HL-60/S4 (cell line): Measurements from ENCODE around the gene ARID2.

Experiments
- in situ Hi-C: fragments of 300-500 bp; cut with MboI; formaldehyde crosslinking; loops from 2 replicates; pipeline ENCODE4 v1.14.3; 2022; ENCODE audit warnings: low sequenced_read_pairs

ARID2 gene

DNA sequence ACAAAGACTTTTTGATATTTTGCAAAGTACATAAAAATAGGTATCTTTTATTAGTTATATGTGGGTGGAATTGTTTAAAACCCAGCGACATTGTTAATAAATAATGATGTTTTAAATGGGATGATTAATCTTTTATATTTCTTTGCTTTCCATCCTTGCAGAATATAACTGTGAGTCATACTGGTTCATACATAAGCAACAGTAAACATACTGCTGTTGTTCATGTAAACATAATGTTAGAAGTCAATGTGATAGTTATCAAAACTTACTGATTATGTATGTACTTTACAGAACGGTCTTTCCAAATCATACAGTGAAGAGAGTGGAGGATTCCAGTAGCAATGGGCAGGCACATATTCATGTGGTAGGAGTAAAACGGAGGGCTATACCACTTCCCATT is 119.8 kb downstream of the ARID2 start:
- in situ Hi-C loops = no loop called here

DNA sequence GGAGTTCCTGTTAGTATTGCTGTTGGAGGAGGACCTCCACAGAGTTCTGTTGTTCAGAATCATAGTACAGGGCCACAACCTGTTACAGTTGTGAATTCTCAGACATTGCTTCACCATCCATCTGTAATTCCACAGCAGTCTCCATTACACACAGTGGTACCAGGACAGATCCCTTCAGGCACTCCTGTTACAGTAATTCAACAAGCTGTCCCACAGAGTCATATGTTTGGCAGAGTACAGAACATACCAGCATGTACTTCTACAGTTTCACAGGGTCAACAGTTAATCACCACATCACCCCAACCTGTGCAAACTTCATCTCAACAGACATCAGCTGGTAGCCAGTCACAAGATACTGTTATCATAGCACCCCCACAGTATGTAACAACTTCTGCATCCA is 120.8 kb downstream of the ARID2 start:
- in situ Hi-C loops = no loop called here

DNA sequence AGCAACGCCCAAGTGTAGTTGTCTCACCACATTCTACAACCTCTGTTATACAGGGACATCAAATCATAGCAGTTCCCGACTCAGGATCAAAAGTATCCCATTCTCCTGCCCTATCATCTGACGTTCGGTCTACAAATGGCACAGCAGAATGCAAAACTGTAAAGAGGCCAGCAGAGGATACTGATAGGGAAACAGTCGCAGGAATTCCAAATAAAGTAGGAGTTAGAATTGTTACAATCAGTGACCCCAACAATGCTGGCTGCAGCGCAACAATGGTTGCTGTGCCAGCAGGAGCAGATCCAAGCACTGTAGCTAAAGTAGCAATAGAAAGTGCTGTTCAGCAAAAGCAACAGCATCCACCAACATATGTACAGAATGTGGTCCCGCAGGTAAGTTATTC is 123.0 kb downstream of the ARID2 start:
- in situ Hi-C loops = no loop called here

DNA sequence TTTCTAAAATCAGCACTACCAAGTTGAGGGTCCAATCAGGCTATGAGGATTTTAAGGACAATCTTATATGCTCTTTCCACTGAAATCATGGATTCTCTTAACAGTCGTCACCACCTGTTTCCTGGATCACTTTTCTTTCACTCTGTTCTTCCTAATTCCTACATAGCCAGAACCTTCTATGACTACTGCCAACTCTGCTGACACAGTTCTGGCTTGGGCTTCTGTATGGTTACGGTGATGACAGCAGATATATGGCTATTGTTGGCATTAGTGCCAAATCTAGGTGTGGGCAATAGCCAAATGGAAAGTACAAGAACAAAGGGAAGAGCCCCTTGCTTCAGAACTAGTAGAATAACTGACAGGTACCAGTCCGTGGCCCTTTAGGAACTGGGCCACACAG is 124.0 kb downstream of the ARID2 start:
- in situ Hi-C loops = no loop called here

DNA sequence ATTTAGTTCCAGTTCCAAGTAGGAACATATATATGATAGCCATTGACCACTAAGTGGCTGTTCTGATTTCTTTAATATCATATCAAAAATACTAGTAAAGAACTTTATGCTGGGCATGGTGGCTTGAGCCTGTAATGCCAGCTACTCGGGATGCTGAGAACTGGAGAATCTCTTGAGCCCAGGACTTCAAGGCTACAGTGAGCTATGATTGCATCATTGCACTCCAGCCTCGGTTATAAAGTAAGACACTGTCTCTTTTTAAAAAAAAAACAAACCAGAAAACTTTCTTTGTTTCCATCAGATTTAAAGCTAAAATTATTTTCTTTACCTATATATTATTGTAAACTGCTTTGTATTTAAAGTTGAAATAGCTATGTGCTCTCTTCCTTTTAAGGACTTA is 133.8 kb downstream of the ARID2 start:
- in situ Hi-C loops = no loop called here

DNA sequence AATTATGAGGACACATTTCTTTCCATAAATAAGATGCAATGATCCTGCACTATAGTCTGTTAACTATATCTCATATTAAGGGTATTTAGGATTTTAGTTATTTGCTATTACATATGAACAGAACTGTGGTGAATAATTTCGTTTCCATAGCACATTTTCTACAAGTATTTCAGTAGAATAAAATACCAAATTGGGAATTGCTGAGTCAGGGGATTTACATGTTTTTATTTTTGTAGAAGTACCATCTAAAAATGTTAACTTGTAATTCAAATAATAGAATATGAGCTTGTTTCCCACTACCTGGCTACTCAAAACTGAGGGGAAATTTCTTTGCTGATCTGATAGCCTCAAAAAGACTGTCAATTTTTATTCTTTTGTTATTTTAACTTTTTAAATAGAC is 136.8 kb downstream of the ARID2 start:
- in situ Hi-C loops = no loop called here

DNA sequence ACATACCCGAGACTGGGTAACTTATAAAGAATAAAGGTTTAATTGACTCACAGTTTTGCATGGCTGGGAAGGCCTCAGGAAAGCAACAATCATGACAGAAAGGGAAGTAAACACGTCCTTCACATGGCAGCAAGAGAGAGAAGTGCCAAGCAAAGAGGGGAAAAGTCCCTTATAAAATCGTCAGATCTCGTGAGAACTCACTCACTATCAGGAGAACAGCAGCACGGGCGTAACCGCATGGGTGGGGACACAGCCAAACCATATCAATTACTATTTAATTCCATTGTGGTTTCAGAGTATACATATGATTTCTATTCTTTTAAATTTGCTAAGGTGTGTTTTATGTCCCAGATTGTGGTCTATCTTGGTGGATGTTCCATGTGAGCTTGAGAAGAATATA is 142.9 kb downstream of the ARID2 start:
- in situ Hi-C loops = no loop called here

DNA sequence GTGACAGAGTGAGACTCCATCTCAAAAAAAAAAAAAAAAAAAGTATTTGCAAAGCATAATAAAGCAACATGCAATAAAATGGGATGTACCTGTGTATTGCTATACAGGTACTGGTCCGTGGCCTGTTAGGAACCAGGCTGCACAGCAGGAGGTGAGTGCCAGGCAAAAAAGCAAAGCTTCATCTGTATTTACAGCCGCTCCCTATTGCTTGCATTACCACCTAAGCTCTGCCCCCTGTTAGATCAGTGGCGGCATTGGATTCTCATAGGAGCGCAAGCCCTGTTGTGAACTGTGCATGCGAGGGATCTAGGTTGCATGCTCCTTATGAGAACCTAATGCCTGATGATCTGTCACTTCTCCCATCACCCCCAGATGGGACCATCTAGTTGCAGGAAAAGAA is 147.6 kb downstream of the ARID2 start:
- in situ Hi-C loops = no loop called here

DNA sequence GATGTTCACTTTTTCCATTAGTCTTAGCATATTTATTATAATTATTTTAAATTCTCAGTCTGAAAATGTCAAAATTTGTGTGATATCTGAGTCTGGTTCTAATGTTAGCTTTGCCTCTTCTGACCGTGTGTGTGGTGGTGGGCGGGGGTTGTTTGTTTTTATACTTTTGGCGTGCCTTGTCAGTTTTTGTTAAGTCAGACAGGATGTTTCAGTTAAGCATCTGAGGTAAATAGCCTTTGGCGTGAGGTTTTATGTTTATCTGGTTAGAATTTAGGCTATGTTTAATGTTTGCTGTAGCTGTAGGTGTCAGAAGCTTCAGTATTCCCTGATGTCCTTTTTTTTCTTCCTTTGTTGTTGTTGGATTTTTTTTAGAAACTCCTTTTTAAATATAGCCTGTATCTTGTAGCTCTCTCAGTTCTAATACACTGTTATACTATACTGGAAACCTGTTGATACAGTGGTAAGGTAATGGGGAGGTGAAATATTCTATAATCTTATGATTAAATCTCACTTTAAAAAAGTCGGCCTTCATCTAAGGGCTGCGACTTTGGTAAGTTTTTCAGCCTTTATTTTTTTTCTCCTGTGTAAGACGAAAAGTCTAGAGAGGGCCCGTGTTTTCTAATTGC is 149.2 kb downstream of the ARID2 start:
- in situ Hi-C loops = no loop called here

DNA sequence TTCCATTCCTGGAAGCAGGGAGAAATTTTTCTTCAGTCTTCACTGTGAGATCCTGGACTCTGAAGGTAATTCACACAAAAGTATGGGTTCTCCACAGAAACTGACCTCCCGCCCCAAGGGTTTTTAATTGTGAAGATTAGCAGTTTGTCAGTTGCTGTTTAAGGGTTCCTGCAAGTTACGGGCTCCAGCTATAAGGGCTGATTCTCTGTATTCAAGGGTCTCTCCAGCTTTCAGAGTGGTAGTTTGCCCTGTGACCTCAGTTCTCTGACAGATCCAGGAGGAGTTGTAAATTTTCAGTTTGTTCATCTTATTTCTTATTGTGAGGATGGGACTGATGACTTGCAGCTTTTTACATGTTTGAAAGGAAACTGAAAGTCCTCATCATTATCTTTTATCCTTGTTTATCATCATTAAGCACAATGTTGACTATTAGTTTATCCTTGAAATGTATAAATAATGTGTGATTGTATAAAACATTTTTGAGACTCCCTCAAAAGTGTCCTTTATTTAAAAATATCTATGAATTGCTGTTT is 149.9 kb downstream of the ARID2 start:
- in situ Hi-C loops = no loop called here

DNA sequence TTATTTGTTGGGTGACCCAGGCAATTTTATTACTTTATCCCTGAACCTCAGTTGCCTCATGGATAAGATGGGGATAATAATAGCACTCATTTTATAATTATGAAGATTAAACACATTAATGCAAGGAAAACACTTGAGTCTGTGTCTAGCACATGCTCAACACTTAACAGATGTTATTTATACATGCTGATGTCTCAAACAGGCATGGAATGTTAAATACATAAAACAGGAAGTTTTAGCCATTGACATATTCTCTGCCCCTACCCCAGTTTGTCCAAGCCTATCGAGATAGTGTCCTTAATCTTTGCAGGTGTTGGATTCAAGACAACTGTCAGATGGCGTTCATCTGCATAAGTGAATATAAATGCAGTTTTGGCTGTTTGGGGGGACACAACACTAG is 151.0 kb downstream of the ARID2 start:
- in situ Hi-C loops = no loop called here

DNA sequence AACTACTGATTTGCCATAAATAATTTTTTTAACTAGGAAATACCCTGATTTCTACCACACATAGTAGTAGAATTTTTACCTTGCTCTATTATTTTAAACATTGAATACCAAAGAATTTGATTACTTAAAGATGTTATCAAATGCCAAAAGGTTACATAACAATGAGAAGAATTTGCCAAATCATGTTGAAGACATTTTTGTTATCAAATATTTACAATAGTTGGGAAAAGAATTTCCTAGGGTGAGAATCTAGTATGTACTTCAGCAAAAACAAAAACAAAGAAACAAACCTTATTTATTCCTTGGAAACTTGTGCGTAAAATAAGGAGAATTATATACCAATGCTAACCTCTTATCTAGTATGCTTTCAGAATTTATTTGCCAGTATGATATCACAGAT is 153.7 kb downstream of the ARID2 start:
- in situ Hi-C loops = no loop called here

DNA sequence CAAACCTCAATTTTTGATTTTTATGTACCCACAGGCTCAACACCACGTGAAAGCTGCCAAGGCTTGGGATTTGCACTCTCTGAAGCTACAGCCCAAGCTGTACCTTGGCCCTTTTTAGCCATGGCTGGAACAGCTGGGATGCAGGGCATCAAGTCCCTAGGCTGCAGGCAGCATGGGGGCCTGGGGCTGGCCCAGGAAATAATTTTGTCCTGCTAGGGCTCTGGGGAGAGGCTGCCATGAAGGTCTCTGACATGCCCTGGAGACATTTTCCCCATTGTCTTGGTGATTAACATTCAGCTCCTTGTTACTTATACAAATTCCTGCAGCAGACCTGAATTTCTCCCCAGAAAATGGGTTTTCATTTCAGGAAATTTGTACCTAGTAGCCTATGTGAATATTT is 157.2 kb downstream of the ARID2 start:
- in situ Hi-C loops = no loop called here

DNA sequence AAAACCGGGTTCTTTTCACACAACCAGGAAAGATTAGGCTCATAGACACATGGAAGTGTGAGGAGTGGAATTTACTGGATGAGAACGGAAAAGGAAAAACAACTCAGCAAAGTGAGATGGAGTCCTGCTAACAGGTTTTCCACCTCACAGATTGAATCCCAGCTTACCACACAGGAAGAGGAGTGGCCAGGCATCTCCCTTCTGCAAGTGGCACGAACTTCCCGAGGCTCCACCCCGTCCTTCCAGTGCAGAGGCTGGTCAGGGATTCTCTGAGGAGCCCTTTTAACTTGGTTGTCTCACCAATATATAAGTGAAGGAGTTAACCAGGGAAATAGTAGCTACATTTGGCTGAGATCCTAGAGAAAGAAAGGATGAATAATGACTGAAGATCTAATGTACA is 158.0 kb downstream of the ARID2 start:
- in situ Hi-C loops = no loop called here

DNA sequence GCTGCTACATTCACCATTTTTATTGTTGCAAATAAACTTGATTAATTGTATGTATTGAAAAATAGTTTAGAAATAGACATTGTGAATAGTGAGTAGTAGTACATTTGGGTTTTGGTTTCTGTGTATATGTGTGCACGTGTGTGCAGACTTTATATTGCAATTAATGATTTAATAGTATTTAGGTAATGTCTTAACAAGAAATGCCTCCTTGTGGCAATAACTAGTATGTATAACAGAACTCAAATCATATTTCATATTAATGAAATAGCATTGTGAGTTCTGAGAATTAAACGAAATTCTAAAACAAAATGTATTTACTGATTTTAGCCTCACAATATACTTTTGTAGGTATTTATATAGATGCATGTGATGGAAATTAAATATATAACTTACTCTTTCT is 160.8 kb downstream of the ARID2 start:
- in situ Hi-C loops = no loop called here

DNA sequence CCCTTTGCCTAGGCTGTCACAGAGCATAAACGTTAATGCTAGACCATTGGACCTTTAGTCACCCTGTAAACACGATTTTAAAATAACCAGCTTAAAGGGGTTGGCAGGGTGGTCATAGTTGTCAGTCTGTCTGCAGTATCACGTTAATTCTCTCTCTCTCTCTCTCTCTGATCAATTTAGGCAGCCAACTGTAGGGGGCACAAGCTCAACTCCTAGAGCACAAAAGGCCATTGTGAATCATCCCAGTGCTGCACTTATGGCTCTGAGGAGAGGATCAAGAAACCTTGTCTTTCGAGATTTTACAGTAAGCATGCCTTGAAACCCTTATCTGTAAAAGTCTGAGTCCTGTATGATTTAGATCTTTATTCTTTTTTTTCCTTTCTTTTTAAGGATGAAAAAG is 163.7 kb downstream of the ARID2 start:
- in situ Hi-C loops = no loop called here

DNA sequence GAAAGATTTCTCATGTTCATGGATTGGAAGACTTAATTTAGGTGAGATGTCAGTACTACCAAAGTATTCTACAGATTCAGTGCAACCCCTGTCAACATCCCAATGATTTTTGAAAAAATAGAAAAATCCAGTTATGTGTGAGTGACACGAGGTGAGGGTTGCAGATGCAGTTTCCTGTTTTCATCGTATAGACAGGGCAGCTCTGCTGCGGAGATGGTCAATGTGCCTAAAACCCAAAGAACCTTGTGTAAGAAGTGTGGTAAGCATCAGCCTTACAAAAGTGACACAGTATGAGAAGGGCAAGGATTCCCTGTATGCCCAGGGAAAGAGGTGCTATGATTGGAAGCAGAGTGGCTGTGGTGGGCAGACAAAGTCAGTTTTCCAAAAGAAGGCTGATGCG is 166.5 kb downstream of the ARID2 start:
- in situ Hi-C loops = no loop called here

DNA sequence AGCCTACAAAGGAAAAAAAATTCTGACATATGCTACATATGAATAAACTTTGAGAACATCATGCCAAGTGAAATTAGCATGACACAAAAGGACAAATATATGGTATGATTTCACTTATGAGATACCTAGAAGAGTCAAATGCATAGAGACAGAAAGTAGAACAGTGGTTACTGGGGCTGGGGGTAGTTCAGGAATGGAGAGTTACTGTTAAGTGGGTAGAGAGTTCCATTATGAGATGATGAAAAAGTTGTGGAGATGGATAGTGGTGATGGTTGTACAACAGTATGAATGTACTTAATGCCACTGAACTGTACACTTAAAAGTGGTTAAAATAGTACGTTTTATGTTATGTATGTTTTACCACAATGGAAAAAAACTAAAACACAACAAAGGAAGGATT is 168.6 kb downstream of the ARID2 start:
- in situ Hi-C loops = no loop called here

DNA sequence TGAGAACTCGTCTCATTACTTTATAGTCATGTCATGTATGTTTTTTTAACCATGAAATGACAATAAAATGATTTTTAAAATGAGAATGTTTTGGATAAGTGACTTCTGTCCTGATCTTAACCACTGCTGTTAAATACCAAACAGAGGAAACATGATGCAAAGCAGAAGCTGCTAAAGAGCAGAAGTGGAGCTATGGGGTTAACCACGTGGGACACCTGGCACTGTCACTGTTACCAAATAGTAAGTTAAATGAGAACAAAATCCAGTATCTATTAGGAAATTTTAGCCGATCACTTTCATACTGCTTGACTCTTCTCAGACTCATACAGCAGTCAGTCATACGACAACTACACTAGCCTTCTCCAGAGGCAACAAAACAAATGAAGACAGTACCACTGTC is 178.4 kb downstream of the ARID2 start:
- in situ Hi-C loops = no loop called here

DNA sequence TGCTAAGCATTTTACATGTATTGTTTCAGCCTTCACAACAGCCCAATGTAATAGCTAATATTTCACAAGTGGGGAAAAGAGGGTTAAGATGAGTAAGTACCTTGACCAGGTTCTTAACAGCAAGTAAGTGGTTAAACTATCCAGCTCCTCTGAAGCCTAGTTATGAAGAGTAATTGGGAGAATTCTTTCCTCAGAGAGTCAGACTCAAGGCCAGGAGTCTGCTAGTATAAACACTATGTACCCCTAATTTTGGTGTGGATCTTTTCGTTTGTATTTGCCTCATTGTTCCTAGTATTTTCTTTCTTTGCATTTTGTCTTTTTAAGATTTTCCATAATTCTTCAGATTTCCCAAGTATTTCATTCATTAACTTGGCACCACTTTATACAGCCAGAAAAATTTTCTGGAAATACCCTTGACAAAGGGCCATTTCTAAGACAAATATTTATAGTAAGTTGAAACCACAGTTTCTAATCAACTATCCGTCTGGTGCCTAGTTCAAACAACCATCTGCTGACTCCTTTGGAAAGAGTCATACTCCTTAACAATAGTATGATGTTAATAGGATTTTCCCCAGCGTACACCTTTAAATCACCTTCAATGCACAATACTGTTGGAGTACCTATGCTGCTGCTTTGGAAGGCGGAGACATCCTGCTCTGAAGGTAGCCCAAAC is 179.7 kb downstream of the ARID2 start:
- in situ Hi-C loops = no loop called here

DNA sequence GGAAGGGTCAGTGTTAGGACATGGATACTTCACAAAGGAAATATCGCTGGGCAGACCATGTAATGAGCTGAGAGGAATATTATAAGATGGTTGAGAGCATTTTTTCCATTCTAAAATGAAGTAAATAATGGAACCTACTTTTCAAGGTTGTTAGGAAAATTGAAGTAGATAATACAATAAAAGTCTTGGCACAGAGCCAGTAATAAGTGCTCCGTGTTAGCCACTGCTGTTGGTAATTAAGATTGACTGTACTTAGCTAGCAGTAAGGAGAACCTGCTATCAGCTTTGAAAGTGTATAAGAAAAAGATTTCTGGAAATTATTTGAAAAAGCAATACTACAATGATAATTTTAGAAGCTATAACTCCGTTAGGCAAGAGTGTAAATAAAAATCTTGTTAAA is 183.3 kb downstream of the ARID2 start:
- in situ Hi-C loops = no loop called here

DNA sequence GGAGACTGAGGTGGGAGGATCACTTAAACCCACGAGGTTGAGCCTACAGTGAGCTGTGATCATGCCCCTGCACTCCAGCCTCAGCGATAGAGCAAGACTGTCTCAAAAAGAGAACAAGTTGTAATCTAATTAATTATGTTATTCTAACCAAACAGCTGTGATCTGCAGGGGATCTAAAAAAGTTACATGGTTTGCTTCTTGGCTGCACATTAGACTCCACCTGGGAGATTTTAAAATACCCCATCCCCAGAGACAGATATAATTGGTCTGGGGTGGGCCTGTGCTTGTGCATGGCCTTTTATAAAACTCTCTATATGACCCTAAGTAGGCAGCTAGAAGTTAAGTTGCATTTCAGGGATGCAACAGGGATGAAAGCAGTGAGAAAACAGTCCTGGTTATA is 184.1 kb downstream of the ARID2 start:
- in situ Hi-C loops = no loop called here

DNA sequence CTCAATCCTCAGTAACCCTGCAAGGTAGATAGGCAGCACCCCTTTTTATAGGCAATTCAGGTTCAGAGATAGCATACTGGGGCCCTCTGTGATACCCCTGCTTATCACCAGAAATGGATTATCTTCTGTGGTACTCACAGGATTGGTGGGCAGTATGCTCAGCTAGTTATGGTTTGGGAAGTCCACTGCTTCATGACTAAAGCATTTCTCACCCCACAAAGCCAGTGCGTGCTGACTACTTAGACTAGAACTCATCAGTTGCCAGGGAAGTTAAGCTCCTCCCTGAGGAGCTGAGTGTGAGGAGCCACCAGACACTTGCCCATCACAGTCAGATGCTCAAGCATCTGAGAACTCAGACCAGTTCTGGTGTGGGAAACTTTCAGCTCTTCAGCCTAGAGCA is 184.6 kb downstream of the ARID2 start:
- in situ Hi-C loops = no loop called here
